Islet of Langerhans (tissue), 1 donor: Measurements from ENCODE around the gene VPS39.

Experiments used
- FAIRE-seq: peaks from one replicate; lab custom pipeline; 2011; peaks lifted over from hg19 to GRCh38; lab: Jason Lieb, UNC

Gene VPS39

GRCh38 chr15:42128476-42128875 is 79.6 kb downstream of the VPS39 start:
- no peak for FAIRE-seq

GRCh38 chr15:42123546-42123945 is 84.6 kb downstream of the VPS39 start:
- FAIRE-seq, result no peak

DNA sequence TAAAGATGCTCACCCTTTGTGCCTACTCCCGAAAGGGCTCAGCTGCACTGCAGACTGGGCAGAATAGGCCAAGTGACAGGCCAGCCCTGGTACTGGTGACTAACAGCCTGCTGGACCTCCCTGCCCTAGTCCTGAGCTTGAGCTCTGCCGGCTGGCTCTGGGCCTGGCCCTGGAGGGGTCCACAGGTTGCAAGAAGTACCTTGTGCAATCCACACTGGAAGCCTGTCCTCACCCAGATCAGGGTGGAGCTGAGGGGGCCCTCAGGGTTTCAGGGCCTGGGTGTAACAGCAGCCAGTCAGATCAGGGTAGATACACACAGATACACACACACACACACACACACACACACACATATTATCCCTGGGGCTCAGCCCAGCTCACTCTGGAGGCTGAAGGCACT is 86.4 kb downstream of the VPS39 start:
- FAIRE-seq, result no peak

DNA sequence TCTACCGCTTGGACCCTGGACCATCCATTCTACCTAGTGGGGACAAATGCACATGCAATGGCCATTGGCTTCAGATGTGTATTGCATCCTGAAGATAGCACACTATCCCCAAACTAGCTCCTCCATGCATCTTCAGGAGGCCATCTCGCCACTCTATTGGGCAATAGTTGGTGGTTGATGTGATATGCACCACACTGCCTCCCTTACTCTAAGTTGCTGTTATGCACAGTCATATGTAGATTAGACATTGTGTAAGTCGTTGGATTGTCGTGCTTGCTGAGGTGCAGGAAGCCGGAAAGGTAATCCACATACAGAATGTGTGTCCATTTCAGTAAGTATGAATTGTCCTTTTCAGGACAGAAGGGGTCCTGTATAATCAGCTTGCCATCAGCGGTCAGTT is 87.1 kb downstream of the VPS39 start:
- no peak for FAIRE-seq

DNA sequence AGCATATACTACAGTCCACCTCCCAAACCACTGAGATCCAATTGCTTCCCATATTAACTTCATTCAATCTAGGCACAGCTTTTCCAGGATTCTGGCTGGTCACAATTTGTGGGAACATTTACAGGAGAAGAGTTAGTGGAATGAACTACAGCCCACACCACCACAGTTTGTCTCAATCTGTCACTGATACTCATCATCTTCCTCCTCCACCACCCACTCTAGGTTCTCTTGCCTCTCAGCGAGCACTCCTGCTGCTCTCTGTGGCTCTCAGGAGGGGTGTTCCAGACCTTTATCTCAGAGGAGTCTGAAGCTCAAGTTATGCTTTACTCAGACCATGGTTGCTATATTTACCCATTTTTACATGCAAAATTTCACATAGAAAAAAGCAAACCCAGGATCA is 87.8 kb downstream of the VPS39 start:
- no peak for FAIRE-seq

DNA sequence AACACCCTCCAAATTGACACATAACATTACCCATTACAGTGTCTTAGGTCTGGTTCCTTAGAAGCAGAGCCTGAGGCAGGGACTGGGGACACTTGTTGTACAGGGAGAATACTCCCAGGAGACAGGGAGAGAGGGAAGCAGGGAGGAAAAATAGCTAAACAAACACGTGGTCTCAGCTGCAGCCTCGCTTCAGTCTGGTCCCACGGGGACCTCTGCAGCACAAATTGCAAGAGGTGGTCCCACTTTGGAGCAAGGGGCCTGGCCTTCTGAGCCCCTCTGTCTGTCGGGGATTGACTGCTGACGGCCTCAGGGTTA is 88.7 kb downstream of the VPS39 start:
- no peak for FAIRE-seq

- FAIRE-seq, result no peak
Measured at GRCh38 chr15:42118650-42119445, 89.3 kb downstream of the VPS39 start.

- no peak for FAIRE-seq
Measured at GRCh38 chr15:42111924-42112323, 96.2 kb downstream of the VPS39 start.

DNA sequence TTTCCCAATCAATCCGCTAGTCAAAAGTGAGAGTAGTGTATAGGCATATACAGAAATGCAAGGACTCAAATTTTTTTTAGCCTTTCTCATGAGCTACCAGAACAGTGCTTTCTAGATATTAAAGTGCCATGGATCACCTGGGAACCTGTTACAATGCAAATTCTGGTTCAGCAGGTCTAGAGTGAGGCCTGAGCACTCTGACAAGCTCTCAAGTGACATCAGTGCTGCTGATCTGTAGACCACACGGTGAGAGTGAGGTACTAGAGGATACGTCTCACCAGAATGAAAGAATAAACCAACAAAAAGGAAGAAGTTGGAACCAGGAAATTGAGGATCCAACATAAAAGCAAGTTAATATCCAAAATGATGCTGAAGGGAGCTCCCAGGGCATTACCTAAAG is 97.7 kb downstream of the VPS39 start:
- no peak for FAIRE-seq

- no peak for FAIRE-seq
Measured at GRCh38 chr15:42108806-42109205, 99.3 kb downstream of the VPS39 start.
